Testis (tissue), 3 donors: Measurements from ENCODE around the gene HOXD1. TPM values are rescaled to one million over a fixed set of nuclear protein-coding genes. Genes with fewer than 3 reads are reported as not detected.

Source experiments
- DNase-seq: peaks from one replicate; pipeline ENCODE4 v3.0.0-alpha.2; 2019
- H3K27ac ChIP-seq, 2 donors: fragments of 200-600 bp; sonication (generic); one replicate each; pipeline ENCODE4 v1.5.1; 2019
- H3K27me3 ChIP-seq: fragments of 200-600 bp; sonication (generic); one replicate; pipeline ENCODE4 v1.5.1; 2019
- H3K36me3 ChIP-seq: fragments of 200-600 bp; sonication (generic); one replicate; pipeline ENCODE4 v1.5.1; 2017; ENCODE audit warnings: low read depth; ENCODE audit errors: missing control alignments
- H3K4me1 ChIP-seq: fragments of 200-600 bp; sonication (generic); one replicate; pipeline ENCODE4 v1.5.1; 2019
- H3K4me3 ChIP-seq, 2 donors: fragments of 200-600 bp; sonication (generic); one replicate each; pipeline ENCODE4 v1.5.1; 2017 to 2019
- H3K9me3 ChIP-seq: fragments of 200-600 bp; sonication (generic); one replicate; pipeline ENCODE4 v1.5.1; 2017
- POLR2A ChIP-seq: fragments of 450-650 bp; IDR thresholded peaks from one replicate; pipeline ENCODE4 v1.6.1; 2017; ENCODE audit warnings: antibody characterized with exemption, mild to moderate bottlenecking, moderate library complexity
- WGBS, 2 donors: methylation state at CpG; one replicate each; pipeline ENCODE4 v1.1.5; 2018; 5-methylcytosine and 5-hydroxymethylcytosine counted together
- intact Hi-C: fragments of 100-400 bp; cut with DNase I; formaldehyde crosslinking; loops from one replicate; pipeline ENCODE4 v1.15.1; 2023; ENCODE audit warnings: low total_unique reads
- polyA plus RNA-seq: library from polyadenylated mRNA; stranded (reverse); fragments of 350-450 nt; fragmentation: Illumina TruSeq; extraction: RNeasy Lipid Tissue Mini Kit (QIAGEN cat#74804); gene quantifications from one replicate; pipeline ENCODE4 v1.2.3, GENCODE V29; 2014; ENCODE audit warnings: low read depth, low replicate concordance; ENCODE audit not compliant: insufficient read depth
- total RNA-seq, 2 donors: library from RNA; depleted of rRNA; stranded (reverse); fragments of >200 nt; gene quantifications; one replicate each; pipeline ENCODE4 v1.2.3, GENCODE V29; 2016
- TF ChIP-seq, protein P1 (sequence below), 3 experiments: fragments of 450-650 bp in 2 of 3; fragments of 200-600 bp in 1 of 3; sonication (generic) in 1 of 3; IDR thresholded peaks; one replicate each; pipeline ENCODE4 v1.5.1; 2016 to 2019; ENCODE audit warnings: antibody characterized with exemption in 3 of 3, mild to moderate bottlenecking in 2 of 3, moderate library complexity in 1 of 3

Gene HOXD1
- total and polyA plus RNA-seq, 3 donors from 2014 or later, result 1.8 to 7.6 (median 5.5) TPM

GRCh38 chr2:176174824-176175708 is 13.4 kb upstream of the HOXD1 start:
- DNase-seq, result peak; percentile 77
- peak overlapping the region; percentile 39 to 52 for H3K4me3 ChIP-seq
- TF ChIP-seq, protein P1, sequence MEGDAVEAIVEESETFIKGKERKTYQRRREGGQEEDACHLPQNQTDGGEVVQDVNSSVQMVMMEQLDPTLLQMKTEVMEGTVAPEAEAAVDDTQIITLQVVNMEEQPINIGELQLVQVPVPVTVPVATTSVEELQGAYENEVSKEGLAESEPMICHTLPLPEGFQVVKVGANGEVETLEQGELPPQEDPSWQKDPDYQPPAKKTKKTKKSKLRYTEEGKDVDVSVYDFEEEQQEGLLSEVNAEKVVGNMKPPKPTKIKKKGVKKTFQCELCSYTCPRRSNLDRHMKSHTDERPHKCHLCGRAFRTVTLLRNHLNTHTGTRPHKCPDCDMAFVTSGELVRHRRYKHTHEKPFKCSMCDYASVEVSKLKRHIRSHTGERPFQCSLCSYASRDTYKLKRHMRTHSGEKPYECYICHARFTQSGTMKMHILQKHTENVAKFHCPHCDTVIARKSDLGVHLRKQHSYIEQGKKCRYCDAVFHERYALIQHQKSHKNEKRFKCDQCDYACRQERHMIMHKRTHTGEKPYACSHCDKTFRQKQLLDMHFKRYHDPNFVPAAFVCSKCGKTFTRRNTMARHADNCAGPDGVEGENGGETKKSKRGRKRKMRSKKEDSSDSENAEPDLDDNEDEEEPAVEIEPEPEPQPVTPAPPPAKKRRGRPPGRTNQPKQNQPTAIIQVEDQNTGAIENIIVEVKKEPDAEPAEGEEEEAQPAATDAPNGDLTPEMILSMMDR (IDR thresholded peaks at IDR 0.05), result no peak
- no peak for TF ChIP-seq POLR2A
- intact Hi-C loops, result no loop called here
- no peaks in the 10 kb centered on the region for H3K9me3 ChIP-seq
- peaks cover 40% of the 10 kb centered on the region for H3K4me1 ChIP-seq
- H3K36me3 ChIP-seq, result no peaks in the 10 kb centered on the region
- no peaks in the 10 kb centered on the region for H3K27me3 ChIP-seq
- WGBS, 2 donors, result 7% methylated on average over 27 to 47 of the region's 47 CpGs
- peak overlapping the region; percentile 71 to 76 for H3K27ac ChIP-seq

GRCh38 chr2:176175709-176176607 is 12.5 kb upstream of the HOXD1 start:
- intact Hi-C loops, result no loop called here
- Histone ChIP-seq H3K27ac (peak overlapping the region; percentile 71 to 76), H3K4me1 (peaks cover 32% of the 10 kb centered on the region), H3K27me3 (no peaks in the 10 kb centered on the region), H3K36me3 (no peaks in the 10 kb centered on the region), H3K9me3 (no peaks in the 10 kb centered on the region), H3K4me3 (no peak overlapping the region)
- no peak for TF ChIP-seq POLR2A
- TF ChIP-seq, protein P1 (IDR thresholded peaks at IDR 0.05), result no peak
- WGBS, 2 donors, result 50 to 56% methylated on average over 6 to 7 of the region's 7 CpGs
- DNase-seq, result no peak

DNA sequence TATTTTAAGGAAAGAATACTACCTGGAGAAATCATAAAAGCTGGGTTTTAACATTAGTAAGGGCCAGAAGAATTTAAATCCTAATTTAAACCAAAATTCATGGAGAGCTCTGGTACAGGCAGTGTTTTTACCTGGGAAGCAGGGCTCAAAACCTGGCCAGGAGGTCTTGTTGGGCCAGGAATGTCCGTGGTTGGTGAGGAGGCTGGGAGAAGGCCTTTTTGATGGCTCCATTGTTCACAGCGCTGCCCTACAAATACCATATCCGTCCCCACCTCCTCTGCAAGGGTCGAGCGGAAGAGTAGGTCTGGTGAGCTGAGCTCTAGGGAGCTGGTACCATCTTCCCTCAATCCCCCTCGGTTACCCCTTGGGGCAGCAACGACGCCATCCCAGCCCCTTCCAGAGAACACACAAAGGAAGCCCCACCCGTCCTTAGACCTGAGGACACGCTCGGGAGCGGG is 10.9 kb upstream of the HOXD1 start:
- Histone ChIP-seq H3K4me3 (peak overlapping the region; percentile 48 to 60), H3K27ac (peak overlapping the region; percentile 4 to 76), H3K4me1 (peaks cover 28% of the 10 kb centered on the region), H3K27me3 (no peaks in the 10 kb centered on the region), H3K36me3 (no peaks in the 10 kb centered on the region), H3K9me3 (no peaks in the 10 kb centered on the region)
- TF ChIP-seq, protein P1 (IDR thresholded peaks at IDR 0.05), result no peak
- no peak for TF ChIP-seq POLR2A
- intact Hi-C loops, result no loop called here
- WGBS, 2 donors, result 15 to 37% methylated on average over 6 to 10 of the region's 12 CpGs
- no peak for DNase-seq

GRCh38 chr2:176178038-176178756 is 10.3 kb upstream of the HOXD1 start:
- WGBS, 2 donors, result 5 to 11% methylated on average over 16 to 58 of the region's 68 CpGs
- TF ChIP-seq, protein P1 (IDR thresholded peaks at IDR 0.05), result no peak
- no peak for TF ChIP-seq POLR2A
- Histone ChIP-seq H3K9me3 (no peaks in the 10 kb centered on the region), H3K4me1 (peaks cover 28% of the 10 kb centered on the region), H3K27ac (peak overlapping the region; percentile 4 to 76), H3K4me3 (peak overlapping the region; percentile 48 to 60), H3K36me3 (no peaks in the 10 kb centered on the region), H3K27me3 (no peaks in the 10 kb centered on the region)
- DNase-seq, result peak; percentile 38
- intact Hi-C loops, result no loop called here
